Amygdala (tissue), 56 donors: ENCODE results near the gene HIVEP3.
A peak's percentile ranks its signal among the peaks of the same experiment; 100 is the strongest.

Source experiments
- DNase-seq, 56 donors: peaks; one replicate each; lab custom pipeline; 2025; lab: John Stamatoyannopoulos, UW

HIVEP3 gene

GRCh38 chr1:41853907-41854306, 64.8 kb downstream of the HIVEP3 start:
- no peak for DNase-seq

- DNase-seq: no peak
Observed at GRCh38 chr1:41852091-41852490, 66.6 kb downstream of the HIVEP3 start.

- DNase-seq: peak in 1 of 56 donors; percentile 26
Observed at GRCh38 chr1:41851589-41851988, 67.1 kb downstream of the HIVEP3 start.

- no peak for DNase-seq
Observed at GRCh38 chr1:41850029-41850428, 68.7 kb downstream of the HIVEP3 start.

GRCh38 chr1:41849211-41849759, 69.4 kb downstream of the HIVEP3 start:
- no peak for DNase-seq

- DNase-seq: no peak
Observed at GRCh38 chr1:41848216-41848952, 70.3 kb downstream of the HIVEP3 start.

GRCh38 chr1:41847733-41848132, 71.0 kb downstream of the HIVEP3 start:
- DNase-seq: no peak

GRCh38 chr1:41846625-41847405, 71.9 kb downstream of the HIVEP3 start:
- no peak for DNase-seq

GRCh38 chr1:41844781-41845272, 73.9 kb downstream of the HIVEP3 start:
- no peak for DNase-seq

GRCh38 chr1:41844255-41844654, 74.5 kb downstream of the HIVEP3 start:
- DNase-seq: no peak

- peak in 1 of 56 donors; percentile 11 for DNase-seq
Observed at GRCh38 chr1:41842993-41843755, 75.5 kb downstream of the HIVEP3 start.

GRCh38 chr1:41842326-41842725, 76.4 kb downstream of the HIVEP3 start:
- no peak for DNase-seq

- no peak for DNase-seq
Observed at GRCh38 chr1:41840592-41841246, 78.0 kb downstream of the HIVEP3 start.

- DNase-seq: no peak
Observed at GRCh38 chr1:41838266-41838665, 80.5 kb downstream of the HIVEP3 start.

GRCh38 chr1:41837691-41838090, 81.0 kb downstream of the HIVEP3 start:
- DNase-seq: no peak

- DNase-seq: no peak
Observed at GRCh38 chr1:41835485-41835884, 83.2 kb downstream of the HIVEP3 start.

GRCh38 chr1:41833519-41834000, 85.2 kb downstream of the HIVEP3 start:
- no peak for DNase-seq

- DNase-seq: peak in 1 of 56 donors; percentile 15
Observed at GRCh38 chr1:41830726-41831125, 88.0 kb downstream of the HIVEP3 start.

GRCh38 chr1:41827991-41828570, 90.6 kb downstream of the HIVEP3 start:
- no peak for DNase-seq

- no peak for DNase-seq
Observed at GRCh38 chr1:41823471-41823870, 95.3 kb downstream of the HIVEP3 start.
